Measurements from ENCODE around the gene AFF1.

AFF1 gene

DNA sequence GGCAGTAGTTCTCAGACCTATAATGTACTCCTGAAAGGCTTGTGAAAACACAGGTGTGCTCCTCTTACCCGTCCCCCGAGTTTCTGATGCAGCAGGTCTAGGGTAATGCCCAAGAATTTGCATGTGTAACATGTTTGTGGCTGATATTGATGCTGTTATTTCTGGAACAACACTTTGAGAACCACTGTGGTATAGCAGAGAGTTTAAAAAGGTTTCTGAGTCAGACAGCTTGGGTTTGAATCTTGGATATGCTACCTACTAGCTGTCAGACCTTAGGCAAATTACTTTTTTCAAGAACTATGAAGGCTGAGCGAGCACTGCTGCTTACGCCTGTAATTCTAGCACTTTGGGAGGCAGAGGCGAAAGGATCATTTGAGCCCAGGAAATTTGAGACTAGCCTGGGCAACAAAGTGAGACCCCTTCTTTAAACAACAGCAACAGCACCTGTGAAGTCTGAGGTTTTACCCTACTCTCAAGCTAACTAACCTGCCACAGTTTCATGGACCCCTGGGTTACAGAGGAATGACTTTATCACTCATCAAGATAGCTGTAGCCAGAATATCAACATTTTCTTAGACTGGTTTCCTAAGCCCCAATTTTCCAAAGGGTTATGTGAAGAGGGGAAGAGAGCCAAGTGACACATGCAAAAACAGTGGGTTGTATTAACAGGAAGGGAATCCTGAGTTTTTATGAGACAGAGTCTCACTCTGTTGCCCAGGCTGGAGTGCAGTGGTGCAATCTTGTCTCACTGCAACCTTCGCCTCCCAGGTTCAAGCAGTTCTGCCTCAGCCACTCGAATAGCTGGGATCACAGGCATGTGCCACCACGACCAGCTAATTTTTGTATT is 5.1 kb downstream of the AFF1 start:
- Histone ChIP-seq H3K27me3 (ENCODE audit: control insufficient read depth in 2 of 2, insufficient read depth in 2 of 2, low read length in 2 of 2) (no peaks in the 10 kb centered on the region), H3K4me1 (ENCODE audit: control insufficient read depth in 2 of 2, insufficient read depth in 2 of 2, low read length in 2 of 2) (peaks cover 42% of the 10 kb centered on the region in 2 donors), H3K36me3 (ENCODE audit: control insufficient read depth in 2 of 2, insufficient read depth in 2 of 2, low read length in 2 of 2) (no peaks in the 10 kb centered on the region), H3K4me3 (ENCODE audit: low read length in 2 of 2) (peak overlapping the region in 1 of 2 donors; percentile 11), H3K27ac (ENCODE audit: low read depth in 2 of 2, low read length in 2 of 2) (peak overlapping the region; percentile 9 to 98), H3K9me3 (ENCODE audit: control insufficient read depth in 2 of 2, low read length in 2 of 2) (no peaks in the 10 kb centered on the region), H3K9ac (ENCODE audit: low read depth in 1 of 2, low read length in 2 of 2) (peak overlapping the region; percentile 9 to 32)

- Histone ChIP-seq H3K4me1 (ENCODE audit: control insufficient read depth in 2 of 2, insufficient read depth in 2 of 2, low read length in 2 of 2) (peaks cover 42% of the 10 kb centered on the region in 2 donors), H3K27me3 (ENCODE audit: control insufficient read depth in 2 of 2, insufficient read depth in 2 of 2, low read length in 2 of 2) (no peaks in the 10 kb centered on the region), H3K27ac (ENCODE audit: low read depth in 2 of 2, low read length in 2 of 2) (no peak overlapping the region)
These were observed 6.2 kb downstream of the AFF1 start for GRCh38 chr4:86940920-86941460.

DNA sequence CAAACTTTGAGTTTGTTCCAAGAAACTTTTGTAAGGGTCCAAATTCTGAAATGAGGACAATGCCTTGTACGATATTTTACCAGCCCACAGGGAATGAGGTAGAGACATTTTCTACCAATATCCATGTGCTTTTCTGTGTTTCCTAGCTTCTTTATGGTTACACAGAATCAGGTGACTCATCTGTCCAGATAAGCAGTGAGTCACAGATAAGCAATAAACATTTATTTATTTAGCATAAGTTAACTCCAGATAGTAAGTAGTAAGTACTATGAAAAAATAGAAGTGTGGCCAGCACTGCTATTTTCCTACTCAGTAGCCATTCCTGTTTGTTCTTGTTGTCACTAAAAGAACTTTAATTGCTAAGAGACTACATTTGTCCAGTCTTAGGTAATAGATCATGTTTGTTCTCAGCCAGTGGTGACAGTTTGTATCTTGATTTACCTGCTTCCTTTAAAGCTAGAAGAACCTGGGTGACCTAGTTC is 7.4 kb downstream of the AFF1 start:
- Histone ChIP-seq H3K9ac (ENCODE audit: low read depth in 1 of 2, low read length in 2 of 2) (no peak overlapping the region), H3K4me1 (ENCODE audit: control insufficient read depth in 2 of 2, insufficient read depth in 2 of 2, low read length in 2 of 2) (peaks cover 33 to 40% of the 10 kb centered on the region in 2 donors), H3K9me3 (ENCODE audit: control insufficient read depth in 2 of 2, low read length in 2 of 2) (no peaks in the 10 kb centered on the region), H3K27me3 (ENCODE audit: control insufficient read depth in 2 of 2, insufficient read depth in 2 of 2, low read length in 2 of 2) (no peaks in the 10 kb centered on the region), H3K4me3 (ENCODE audit: low read length in 2 of 2) (no peak overlapping the region), H3K36me3 (ENCODE audit: control insufficient read depth in 2 of 2, insufficient read depth in 2 of 2, low read length in 2 of 2) (no peaks in the 10 kb centered on the region), H3K27ac (ENCODE audit: low read depth in 2 of 2, low read length in 2 of 2) (peak overlapping the region; percentile 38 to 62)

More at GRCh38 chr4:86940920-86941460, 6.2 kb downstream of the AFF1 start:
- Histone ChIP-seq H3K9ac (ENCODE audit: low read depth in 1 of 2, low read length in 2 of 2) (no peak overlapping the region), H3K36me3 (ENCODE audit: control insufficient read depth in 2 of 2, insufficient read depth in 2 of 2, low read length in 2 of 2) (no peaks in the 10 kb centered on the region), H3K9me3 (ENCODE audit: control insufficient read depth in 2 of 2, low read length in 2 of 2) (no peaks in the 10 kb centered on the region), H3K4me3 (ENCODE audit: low read length in 2 of 2) (no peak overlapping the region)

GRCh38 chr4:86944964-86945781 is 10.4 kb downstream of the AFF1 start:
- no peaks in the 10 kb centered on the region for H3K9me3 ChIP-seq (ENCODE audit: control insufficient read depth in 2 of 2, low read length in 2 of 2)
- H3K36me3 ChIP-seq (ENCODE audit: control insufficient read depth in 2 of 2, insufficient read depth in 2 of 2, low read length in 2 of 2): peaks cover 0 to 2% of the 10 kb centered on the region in 2 donors
- H3K27me3 ChIP-seq (ENCODE audit: control insufficient read depth in 2 of 2, insufficient read depth in 2 of 2, low read length in 2 of 2): no peaks in the 10 kb centered on the region
- H3K4me3 ChIP-seq (ENCODE audit: low read length in 2 of 2): no peak overlapping the region
- H3K9ac ChIP-seq (ENCODE audit: low read depth in 1 of 2, low read length in 2 of 2): no peak overlapping the region
- H3K27ac ChIP-seq (ENCODE audit: low read depth in 2 of 2, low read length in 2 of 2): no peak overlapping the region
- H3K4me1 ChIP-seq (ENCODE audit: control insufficient read depth in 2 of 2, insufficient read depth in 2 of 2, low read length in 2 of 2): peaks cover 14 to 28% of the 10 kb centered on the region in 2 donors

DNA sequence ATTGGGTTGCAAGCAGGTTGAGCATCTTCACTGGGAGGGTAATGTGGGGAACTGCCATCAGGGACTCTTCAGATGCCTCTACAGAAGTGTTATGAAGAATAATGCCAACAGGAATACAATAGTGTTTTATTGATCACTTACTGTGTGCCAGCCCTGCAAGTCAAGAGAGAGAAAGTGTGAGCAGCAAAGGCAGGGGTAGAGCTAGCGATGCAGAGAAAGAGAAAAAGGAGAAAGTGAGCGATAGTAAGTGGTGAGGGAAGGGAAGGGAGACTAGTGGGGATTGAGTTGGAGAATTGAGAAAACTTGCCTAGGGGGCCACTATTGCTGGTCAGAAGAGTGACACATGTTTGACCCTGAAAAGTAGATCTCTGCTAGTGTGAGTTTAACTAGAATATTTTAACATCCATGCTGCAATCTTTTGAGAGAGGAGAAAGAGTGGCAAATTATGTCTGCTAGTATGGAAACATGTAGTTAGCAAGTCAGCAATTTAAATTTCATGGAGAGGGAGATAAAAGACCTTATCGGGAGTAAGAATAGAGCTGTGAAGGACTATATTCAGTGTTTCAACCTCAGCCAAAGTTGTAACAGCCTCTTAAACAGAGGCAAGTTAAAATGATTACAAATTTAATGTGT is 12.2 kb downstream of the AFF1 start:
- no peak overlapping the region for H3K9ac ChIP-seq (ENCODE audit: low read depth in 1 of 2, low read length in 2 of 2)
- peaks cover 0 to 2% of the 10 kb centered on the region in 2 donors for H3K36me3 ChIP-seq (ENCODE audit: control insufficient read depth in 2 of 2, insufficient read depth in 2 of 2, low read length in 2 of 2)
- H3K27ac ChIP-seq (ENCODE audit: low read depth in 2 of 2, low read length in 2 of 2): no peak overlapping the region
- H3K4me3 ChIP-seq (ENCODE audit: low read length in 2 of 2): no peak overlapping the region
- no peaks in the 10 kb centered on the region for H3K9me3 ChIP-seq (ENCODE audit: control insufficient read depth in 2 of 2, low read length in 2 of 2)
- H3K27me3 ChIP-seq (ENCODE audit: control insufficient read depth in 2 of 2, insufficient read depth in 2 of 2, low read length in 2 of 2): no peaks in the 10 kb centered on the region
- H3K4me1 ChIP-seq (ENCODE audit: control insufficient read depth in 2 of 2, insufficient read depth in 2 of 2, low read length in 2 of 2): peaks cover 10 to 18% of the 10 kb centered on the region in 2 donors

DNA sequence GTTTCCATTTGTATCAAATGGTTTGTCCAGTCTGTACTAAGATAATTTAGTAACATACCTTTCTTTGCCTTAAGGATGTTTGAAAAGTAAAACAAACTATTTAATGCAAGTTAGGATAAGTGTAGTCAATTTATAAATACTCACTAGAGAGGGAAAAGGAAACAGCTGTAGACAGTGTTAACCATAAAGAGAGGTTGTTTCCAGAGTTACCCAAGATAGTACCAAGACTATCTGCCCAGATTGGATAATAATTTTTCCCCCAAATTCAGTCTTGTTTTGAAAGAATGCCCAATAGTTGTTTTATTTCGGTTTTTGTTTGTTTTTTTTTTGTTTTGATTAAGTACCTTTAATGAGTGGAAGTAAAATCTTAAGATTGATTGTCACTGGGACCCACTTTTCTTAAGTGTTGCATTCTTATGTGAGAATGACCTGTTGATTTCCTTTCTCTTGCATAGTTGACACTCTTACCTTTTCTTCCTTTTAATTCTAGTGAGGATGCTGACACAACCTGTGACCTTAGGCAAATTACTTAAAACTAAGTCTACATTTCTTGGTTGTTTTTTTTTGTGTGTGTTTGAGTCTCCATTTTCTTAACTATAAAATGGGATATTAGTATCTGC is 12.8 kb downstream of the AFF1 start:
- no peak overlapping the region for H3K27ac ChIP-seq (ENCODE audit: low read depth in 2 of 2, low read length in 2 of 2)
- H3K27me3 ChIP-seq (ENCODE audit: control insufficient read depth in 2 of 2, insufficient read depth in 2 of 2, low read length in 2 of 2): no peaks in the 10 kb centered on the region
- H3K4me3 ChIP-seq (ENCODE audit: low read length in 2 of 2): no peak overlapping the region
- no peaks in the 10 kb centered on the region for H3K9me3 ChIP-seq (ENCODE audit: control insufficient read depth in 2 of 2, low read length in 2 of 2)
- H3K4me1 ChIP-seq (ENCODE audit: control insufficient read depth in 2 of 2, insufficient read depth in 2 of 2, low read length in 2 of 2): peaks cover 4 to 13% of the 10 kb centered on the region in 2 donors
- peaks cover 0 to 2% of the 10 kb centered on the region in 2 donors for H3K36me3 ChIP-seq (ENCODE audit: control insufficient read depth in 2 of 2, insufficient read depth in 2 of 2, low read length in 2 of 2)
- H3K9ac ChIP-seq (ENCODE audit: low read depth in 1 of 2, low read length in 2 of 2): no peak overlapping the region

GRCh38 chr4:86948276-86948675 is 13.5 kb downstream of the AFF1 start:
- H3K9me3 ChIP-seq (ENCODE audit: control insufficient read depth in 2 of 2, low read length in 2 of 2): no peaks in the 10 kb centered on the region
- no peak overlapping the region for H3K27ac ChIP-seq (ENCODE audit: low read depth in 2 of 2, low read length in 2 of 2)
- H3K4me3 ChIP-seq (ENCODE audit: low read length in 2 of 2): no peak overlapping the region
- H3K4me1 ChIP-seq (ENCODE audit: control insufficient read depth in 2 of 2, insufficient read depth in 2 of 2, low read length in 2 of 2): peaks cover 0 to 10% of the 10 kb centered on the region in 2 donors
- no peak overlapping the region for H3K9ac ChIP-seq (ENCODE audit: low read depth in 1 of 2, low read length in 2 of 2)
- no peaks in the 10 kb centered on the region for H3K27me3 ChIP-seq (ENCODE audit: control insufficient read depth in 2 of 2, insufficient read depth in 2 of 2, low read length in 2 of 2)
- peaks cover 0 to 2% of the 10 kb centered on the region in 2 donors for H3K36me3 ChIP-seq (ENCODE audit: control insufficient read depth in 2 of 2, insufficient read depth in 2 of 2, low read length in 2 of 2)

DNA sequence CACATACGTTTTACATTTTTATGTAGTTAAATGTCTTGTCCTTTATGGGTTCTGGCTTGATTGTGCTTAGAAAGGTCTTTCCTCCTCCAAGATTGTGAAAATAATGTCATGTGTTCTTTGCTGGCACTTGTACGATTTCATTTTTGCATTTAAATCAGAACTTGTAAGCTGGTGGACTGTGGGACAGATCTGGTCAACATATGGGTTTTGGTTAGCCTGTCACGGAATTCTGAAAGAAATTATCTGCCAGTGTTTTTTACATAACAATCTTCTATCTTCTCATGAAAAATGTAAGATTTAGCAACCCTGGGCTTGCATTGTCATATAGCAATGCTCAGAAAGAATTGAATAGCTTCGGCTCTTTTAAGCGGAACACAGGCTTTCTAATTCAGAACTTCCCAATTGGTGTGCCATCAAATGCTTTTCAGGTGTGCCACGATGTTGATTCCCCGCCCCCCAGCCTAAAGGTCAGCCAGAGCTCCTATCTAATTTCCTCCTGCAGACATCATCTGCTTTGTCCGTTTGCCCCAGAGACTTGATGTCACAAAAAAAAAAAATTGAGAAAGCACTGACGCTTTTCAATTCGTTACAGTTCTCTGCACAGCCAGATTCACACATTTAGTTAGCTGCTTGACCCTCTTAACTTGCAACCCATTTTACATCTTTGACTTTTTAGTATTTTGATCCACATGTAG is 16.2 kb downstream of the AFF1 start:
- Histone ChIP-seq H3K27ac (ENCODE audit: low read depth in 2 of 2, low read length in 2 of 2) (no peak overlapping the region), H3K9ac (ENCODE audit: low read depth in 1 of 2, low read length in 2 of 2) (no peak overlapping the region), H3K4me1 (ENCODE audit: control insufficient read depth in 2 of 2, insufficient read depth in 2 of 2, low read length in 2 of 2) (peaks cover 0 to 13% of the 10 kb centered on the region in 2 donors), H3K36me3 (ENCODE audit: control insufficient read depth in 2 of 2, insufficient read depth in 2 of 2, low read length in 2 of 2) (peaks cover 0 to 2% of the 10 kb centered on the region in 2 donors), H3K27me3 (ENCODE audit: control insufficient read depth in 2 of 2, insufficient read depth in 2 of 2, low read length in 2 of 2) (no peaks in the 10 kb centered on the region), H3K9me3 (ENCODE audit: control insufficient read depth in 2 of 2, low read length in 2 of 2) (no peaks in the 10 kb centered on the region), H3K4me3 (ENCODE audit: low read length in 2 of 2) (no peak overlapping the region)

GRCh38 chr4:86955888-86956451 is 21.2 kb downstream of the AFF1 start:
- peaks cover 6 to 16% of the 10 kb centered on the region in 2 donors for H3K4me1 ChIP-seq (ENCODE audit: control insufficient read depth in 2 of 2, insufficient read depth in 2 of 2, low read length in 2 of 2)
- no peak overlapping the region for H3K27ac ChIP-seq (ENCODE audit: low read depth in 2 of 2, low read length in 2 of 2)
- no peaks in the 10 kb centered on the region for H3K27me3 ChIP-seq (ENCODE audit: control insufficient read depth in 2 of 2, insufficient read depth in 2 of 2, low read length in 2 of 2)
- H3K9me3 ChIP-seq (ENCODE audit: control insufficient read depth in 2 of 2, low read length in 2 of 2): no peaks in the 10 kb centered on the region
- no peak overlapping the region for H3K9ac ChIP-seq (ENCODE audit: low read depth in 1 of 2, low read length in 2 of 2)
- H3K36me3 ChIP-seq (ENCODE audit: control insufficient read depth in 2 of 2, insufficient read depth in 2 of 2, low read length in 2 of 2): no peaks in the 10 kb centered on the region
- no peak overlapping the region for H3K4me3 ChIP-seq (ENCODE audit: low read length in 2 of 2)
